Omental fat pad (tissue), 4 donors: Measurements from ENCODE around the gene LRRC18. TPM values are rescaled to one million over a fixed set of nuclear protein-coding genes. Genes with fewer than 3 reads are reported as not detected.

ENCODE experiments used
- ATAC-seq: fragments of 150-250 bp; one replicate; pipeline ENCODE4 v1.9.1; 2016; ENCODE audit warnings: mild to moderate bottlenecking, moderate library complexity; ENCODE audit not compliant: low FRiP score
- DNase-seq: peaks from one replicate; pipeline ENCODE4 v3.0.0-alpha.2; 2019; ENCODE audit warnings: low spot score
- CTCF ChIP-seq, 3 donors: fragments of 450-650 bp; IDR thresholded peaks; one replicate each; pipeline ENCODE4 v1.5.1; 2016 to 2017; ENCODE audit warnings: antibody characterized with exemption in 3 of 3, mild to moderate bottlenecking in 3 of 3, moderate library complexity in 2 of 3
- total RNA-seq, 4 donors: library from RNA; depleted of rRNA; stranded (reverse); fragments of >200 nt; gene quantifications; one replicate each; pipeline ENCODE4 v1.1.0, GENCODE V29; 2016

LRRC18 gene
- total RNA-seq, 4 donors from 2014 or later = not detected

GRCh38 chr10:48897441-48897790 lies 42.2 kb downstream of the LRRC18 start:
- no peak for ATAC-seq
- no peak for TF ChIP-seq CTCF (IDR thresholded peaks at IDR 0.05)
- DNase-seq = no peak

DNA sequence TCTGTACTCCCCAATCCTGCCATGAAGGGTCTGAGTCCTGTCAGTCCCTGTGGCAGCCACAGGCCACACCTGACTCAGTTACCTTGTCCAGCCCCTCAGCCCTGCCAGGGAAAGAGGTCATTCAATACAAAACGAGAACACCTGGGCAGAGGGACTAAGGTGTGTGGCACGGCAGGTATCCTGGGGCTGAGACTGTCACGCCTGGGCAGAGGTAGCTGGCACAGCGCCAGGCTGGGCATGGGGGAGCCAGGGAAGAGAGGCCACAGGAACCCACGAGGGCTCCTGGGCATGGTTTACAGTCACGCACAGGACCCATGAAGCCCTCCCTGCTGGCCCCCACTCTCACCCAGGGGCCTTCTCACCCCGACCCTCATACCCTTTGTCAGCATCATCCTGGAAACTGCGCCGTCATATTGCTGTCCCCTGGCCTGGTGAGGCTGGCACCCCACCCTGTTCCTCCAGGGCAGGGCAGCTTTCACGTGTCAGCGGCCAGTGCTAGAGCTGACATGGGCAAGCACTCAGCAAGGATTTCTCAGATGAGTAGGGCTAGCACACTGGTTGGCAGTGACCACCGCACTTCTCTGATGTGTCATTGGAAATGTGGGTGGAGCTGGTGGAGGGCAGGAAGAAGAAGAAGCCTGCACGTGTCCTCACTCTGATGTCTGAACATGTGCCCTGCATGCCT lies 42.7 kb downstream of the LRRC18 start:
- DNase-seq (no peak), ATAC-seq (no peak)
- no peak for TF ChIP-seq CTCF (IDR thresholded peaks at IDR 0.05)

- no peak for ATAC-seq
- no peak for TF ChIP-seq CTCF (IDR thresholded peaks at IDR 0.05)
- no peak for DNase-seq
Measured at GRCh38 chr10:48895803-48896195, 43.8 kb downstream of the LRRC18 start.

GRCh38 chr10:48894911-48895802 lies 44.5 kb downstream of the LRRC18 start:
- no peak for ATAC-seq
- no peak for TF ChIP-seq CTCF (IDR thresholded peaks at IDR 0.05)
- no peak for DNase-seq

DNA sequence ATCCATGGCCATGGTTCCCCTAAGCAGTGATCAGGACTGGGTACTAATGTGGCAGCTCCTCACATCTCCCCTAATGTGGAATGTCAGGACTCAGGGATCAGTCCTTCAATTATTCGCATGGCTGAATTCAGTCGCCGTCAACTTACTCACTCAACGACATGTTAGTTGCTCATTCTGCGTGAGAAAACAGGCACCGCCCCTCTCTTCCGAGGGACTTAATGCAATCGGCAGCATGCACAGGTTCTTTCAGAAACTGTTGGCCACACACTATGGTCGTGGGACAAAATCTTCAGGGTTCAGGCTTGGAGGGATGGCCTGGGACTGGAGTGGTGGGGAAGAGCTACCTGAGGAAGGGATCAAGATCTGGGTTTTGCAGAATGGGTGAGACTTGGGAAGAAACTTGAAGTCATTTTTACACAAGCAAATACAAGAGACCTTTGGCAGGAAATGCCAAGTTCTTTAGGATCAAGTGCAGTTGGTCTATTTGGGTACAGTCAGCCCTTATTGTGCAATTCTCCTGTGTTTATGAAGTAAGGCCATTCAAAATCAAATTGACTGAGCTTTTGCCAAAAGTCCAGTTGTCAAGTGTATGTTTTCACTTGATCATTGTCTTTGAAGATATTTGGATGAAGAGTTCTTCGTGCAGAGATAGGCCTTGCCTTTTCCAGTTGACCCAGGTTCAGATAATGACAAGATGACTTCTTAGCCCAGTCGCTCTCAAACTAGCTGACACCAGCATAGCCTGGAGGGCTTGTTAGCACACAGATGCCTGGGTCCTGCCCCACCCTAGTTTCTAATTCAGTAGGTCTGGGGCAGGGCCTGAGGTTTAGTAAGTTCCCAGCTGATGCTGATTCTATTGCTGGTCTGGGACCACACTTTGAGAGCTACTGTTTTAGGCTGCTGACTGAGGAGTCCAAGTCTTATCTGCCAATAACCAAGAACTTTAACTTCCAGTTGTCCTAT lies 48.5 kb downstream of the LRRC18 start:
- no peak for ATAC-seq
- DNase-seq = no peak
- no peak for TF ChIP-seq CTCF (IDR thresholded peaks at IDR 0.05)

- DNase-seq (no peak), ATAC-seq (no peak)
- no peak for TF ChIP-seq CTCF (IDR thresholded peaks at IDR 0.05)
Measured at GRCh38 chr10:48887982-48888381, 51.7 kb downstream of the LRRC18 start.
